Endodermal cell (in vitro differentiated cells): ENCODE measurements around the gene FAM117A. TPM values are rescaled to one million over a fixed set of nuclear protein-coding genes. Genes with fewer than 3 reads are reported as not detected.

ENCODE experiments used
- DNase-seq: peaks from one replicate; pipeline ENCODE4 v3.0.0-alpha.2; 2017
- H3K27ac ChIP-seq: 2 replicates; pipeline ENCODE4 v1.5.1; 2013; ENCODE audit warnings: mild to moderate bottlenecking, low read depth, low read length, moderate library complexity
- H3K27me3 ChIP-seq: 2 replicates; pipeline ENCODE4 v1.6.1; 2013; ENCODE audit warnings: mild to moderate bottlenecking, low read length, moderate library complexity; ENCODE audit not compliant: insufficient read depth, control insufficient read depth, poor library complexity, severe bottlenecking
- H3K36me3 ChIP-seq: 2 replicates; pipeline ENCODE4 v1.7.0; 2013; ENCODE audit warnings: mild to moderate bottlenecking, low read length, moderate library complexity; ENCODE audit not compliant: control insufficient read depth, insufficient read depth
- H3K4me1 ChIP-seq: one replicate; pipeline ENCODE4 v1.7.0; 2013; ENCODE audit warnings: low read length; ENCODE audit not compliant: control insufficient read depth, insufficient read depth
- H3K4me3 ChIP-seq: 2 replicates; pipeline ENCODE4 v1.5.1; 2013; ENCODE audit warnings: mild to moderate bottlenecking, low read length, moderate library complexity
- H3K9ac ChIP-seq: 2 replicates; pipeline ENCODE4 v1.6.1; 2013; ENCODE audit warnings: mild to moderate bottlenecking, low read length, moderate library complexity; ENCODE audit not compliant: poor library complexity, severe bottlenecking; ENCODE audit errors: extremely low read depth
- H3K9me3 ChIP-seq: 2 replicates; pipeline ENCODE4 v1.6.1; 2013; ENCODE audit warnings: mild to moderate bottlenecking, low read length, moderate library complexity; ENCODE audit not compliant: control insufficient read depth
- H3K27ac Mint-ChIP-seq: 2 replicates; pipeline ENCODE4 v1.8.0; 2020; ENCODE audit warnings: mixed read lengths
- H3K27me3 Mint-ChIP-seq: 2 replicates; pipeline ENCODE4 v1.8.0; 2021; ENCODE audit warnings: mild to moderate bottlenecking, mixed read lengths; ENCODE audit not compliant: insufficient read depth
- H3K36me3 Mint-ChIP-seq: 2 replicates; pipeline ENCODE4 v1.8.0; 2020; ENCODE audit warnings: low read depth, mixed read lengths
- H3K4me1 Mint-ChIP-seq: 2 replicates; pipeline ENCODE4 v1.8.0; 2020; ENCODE audit warnings: mixed read lengths
- H3K4me3 Mint-ChIP-seq: 2 replicates; pipeline ENCODE4 v1.8.0; 2020; ENCODE audit warnings: mild to moderate bottlenecking, moderate library complexity, mixed read lengths
- H3K9me3 Mint-ChIP-seq: 2 replicates; pipeline ENCODE4 v1.8.0; 2020; ENCODE audit warnings: mild to moderate bottlenecking, mixed read lengths
- CTCF ChIP-seq: fragments of 200-600 bp; sonication (generic); conservative IDR thresholded peaks from 2 replicates; pipeline ENCODE4 v1.5.0; 2021; ENCODE audit warnings: antibody characterized with exemption, mild to moderate bottlenecking
- WGBS, 2 experiments: methylation state at CpG; one replicate each; pipeline versions ENCODE4 v1.1.5 to v1.1.7; 2013; ENCODE audit warnings: missing lambda C conversion rate in 2 of 2, mixed read lengths in 1 of 2; ENCODE audit not compliant: insufficient coverage in 1 of 2, insufficient read length in 1 of 2; 5-methylcytosine and 5-hydroxymethylcytosine counted together
- total RNA-seq, 2 donors: library from RNA; stranded (reverse); fragmentation: NEBNext Ultra II Directional in 1 of 2; extraction: Animal tissue kit (Norgen Biotek cat#: 25700) in 1 of 2; gene quantifications; 2 replicates in 1 of 2; 3 replicates in 1 of 2; pipeline ENCODE4 v1.2.1, GENCODE V29; 2021

The FAM117A gene
- total RNA-seq, 2 donors from 2014 or later = 15.4 to 16.8 TPM

GRCh38 chr17:49798738-49799137 lies 34.8 kb upstream of the FAM117A start:
- Histone ChIP-seq H3K27ac (no peak overlapping the region), H3K4me1 (no peaks in the 10 kb centered on the region), H3K4me3 (no peak overlapping the region), H3K9me3 (no peaks in the 10 kb centered on the region), H3K27me3 (no peaks in the 10 kb centered on the region), H3K9ac (no peak overlapping the region), H3K36me3 (peaks cover 85% of the 10 kb centered on the region)
- WGBS, 2 experiments = 94 to 100% methylated on average over 2 of the region's 2 CpGs
- no peaks in the 10 kb centered on the region for H3K4me1 Mint-ChIP-seq
- no peaks in the 10 kb centered on the region for H3K27me3 Mint-ChIP-seq
- no peaks in the 10 kb centered on the region for H3K9me3 Mint-ChIP-seq
- TF ChIP-seq CTCF = no peak
- no peak overlapping the region for H3K4me3 Mint-ChIP-seq
- H3K27ac Mint-ChIP-seq = peak overlapping the region; percentile 71
- no peak for DNase-seq
- peaks cover 80% of the 10 kb centered on the region for H3K36me3 Mint-ChIP-seq

- H3K9me3 ChIP-seq = no peaks in the 10 kb centered on the region
- no peak for TF ChIP-seq CTCF
- 96% methylated on average over 8 of the region's 8 CpGs for WGBS, 2 experiments
- H3K4me1 ChIP-seq = no peaks in the 10 kb centered on the region
- no peak overlapping the region for H3K4me3 ChIP-seq
- H3K36me3 ChIP-seq = peaks cover 88% of the 10 kb centered on the region
- Mint-ChIP-seq H3K4me3 (no peak overlapping the region), H3K36me3 (peaks cover 81% of the 10 kb centered on the region), H3K9me3 (no peaks in the 10 kb centered on the region), H3K27me3 (no peaks in the 10 kb centered on the region), H3K27ac (peak overlapping the region; percentile 71), H3K4me1 (no peaks in the 10 kb centered on the region)
- no peaks in the 10 kb centered on the region for H3K27me3 ChIP-seq
- DNase-seq = no peak
- H3K9ac ChIP-seq = no peak overlapping the region
- H3K27ac ChIP-seq = no peak overlapping the region
These were observed 34.3 kb upstream of the FAM117A start for GRCh38 chr17:49798182-49798581.

GRCh38 chr17:49795372-49795771 lies 31.4 kb upstream of the FAM117A start:
- no peak for DNase-seq
- Mint-ChIP-seq H3K4me1 (no peaks in the 10 kb centered on the region), H3K4me3 (no peak overlapping the region), H3K27me3 (no peaks in the 10 kb centered on the region), H3K27ac (no peak overlapping the region), H3K9me3 (no peaks in the 10 kb centered on the region), H3K36me3 (peaks cover 83% of the 10 kb centered on the region)
- no peak for TF ChIP-seq CTCF
- H3K27me3 ChIP-seq = no peaks in the 10 kb centered on the region
- H3K4me3 ChIP-seq = no peak overlapping the region
- no peak overlapping the region for H3K27ac ChIP-seq
- H3K9me3 ChIP-seq = no peaks in the 10 kb centered on the region
- peaks cover 93% of the 10 kb centered on the region for H3K36me3 ChIP-seq
- 92 to 98% methylated on average over 5 of the region's 5 CpGs for WGBS, 2 experiments
- no peak overlapping the region for H3K9ac ChIP-seq
- no peaks in the 10 kb centered on the region for H3K4me1 ChIP-seq
